Esophagus squamous epithelium (tissue), 5 donors: ENCODE results near the gene INIP. TPM values are rescaled to one million over a fixed set of nuclear protein-coding genes. Genes with fewer than 3 reads are reported as not detected.

Experiments used
- DNase-seq: peaks from one replicate; lab custom pipeline; 2025; lab: John Stamatoyannopoulos, UW
- H3K27ac ChIP-seq, 4 donors: fragments of 200-600 bp; sonication (generic); one replicate each; pipeline ENCODE4 v1.5.1; 2016 to 2019; ENCODE audit warnings: mild to moderate bottlenecking in 1 of 4
- H3K27me3 ChIP-seq, 4 donors: fragments of 200-600 bp; sonication (generic); 1 replicate in 3 of 4; 2 replicates in 1 of 4; pipeline versions ENCODE4 v1.5.1 to v1.6.0; 2017 to 2021; ENCODE audit warnings: antibody characterized with exemption in 1 of 4
- H3K36me3 ChIP-seq, 3 donors: fragments of 200-600 bp; sonication (generic); one replicate each; pipeline ENCODE4 v1.5.1; 2016 to 2019
- H3K4me1 ChIP-seq, 3 donors: fragments of 200-600 bp; sonication (generic); one replicate each; pipeline ENCODE4 v1.5.1; 2017 to 2019
- H3K4me3 ChIP-seq, 4 donors: fragments of 200-600 bp; sonication (generic); 1 replicate in 3 of 4; 2 replicates in 1 of 4; pipeline ENCODE4 v1.5.1; 2016 to 2019; ENCODE audit warnings: mild to moderate bottlenecking in 2 of 4, moderate library complexity in 1 of 4
- H3K9me3 ChIP-seq, 3 donors: fragments of 200-600 bp; sonication (generic); one replicate each; pipeline ENCODE4 v1.5.1; 2016 to 2019
- CTCF ChIP-seq, 6 experiments: fragments of 450-650 bp in 4 of 6; fragments of 200-600 bp in 2 of 6; sonication (generic) in 2 of 6; IDR thresholded peaks; one replicate each; pipeline ENCODE4 v1.5.1; 2016 to 2019; ENCODE audit warnings: antibody characterized with exemption in 6 of 6, mild to moderate bottlenecking in 4 of 6, moderate library complexity in 4 of 6
- POLR2A ChIP-seq, 4 donors: fragments of 450-650 bp; IDR thresholded peaks; one replicate each; pipeline ENCODE4 v1.6.1; 2017; ENCODE audit warnings: antibody characterized with exemption in 4 of 4, mild to moderate bottlenecking in 4 of 4, moderate library complexity in 3 of 4
- WGBS, 2 donors: methylation state at CpG; one replicate each; pipeline ENCODE4 v1.1.5; 2018; 5-methylcytosine and 5-hydroxymethylcytosine counted together
- intact Hi-C: fragments of 100-400 bp; cut with DNase I; formaldehyde crosslinking; loops from one replicate; pipeline ENCODE4 v1.15.0; 2022
- total RNA-seq, 4 donors: library from RNA; depleted of rRNA; stranded (reverse); fragments of >200 nt; gene quantifications; one replicate each; pipeline ENCODE4 v1.1.0, GENCODE V29; 2016
- donor health status: DM: yes; HTN: yes; CAD: no.

Gene INIP
- total RNA-seq, 4 donors from 2014 or later, result 8.1 to 14.9 (median 12.5) TPM

- H3K4me3 ChIP-seq, result no peak overlapping the region
- intact Hi-C loops, result no loop called here
- no peak for DNase-seq
- H3K36me3 ChIP-seq, result no peaks in the 10 kb centered on the region
- peaks cover 0 to 1% (median 0%) of the 10 kb centered on the region in 3 donors for H3K4me1 ChIP-seq
- TF ChIP-seq CTCF (IDR thresholded peaks at IDR 0.05) (no peak), POLR2A (IDR thresholded peaks at IDR 0.05) (no peak)
- no peaks in the 10 kb centered on the region for H3K27me3 ChIP-seq
- H3K27ac ChIP-seq, result no peak overlapping the region
- 87 to 94% methylated on average over 9 to 12 of the region's 13 CpGs for WGBS, 2 donors
- peaks cover 0 to 4% (median 0%) of the 10 kb centered on the region in 3 donors for H3K9me3 ChIP-seq
Measured at GRCh38 chr9:112762726-112763518, 45.0 kb upstream of the INIP start.

GRCh38 chr9:112761912-112762655 is 44.2 kb upstream of the INIP start:
- WGBS, 2 donors, result 90% methylated on average over 12 of the region's 12 CpGs

GRCh38 chr9:112760821-112761220 is 42.9 kb upstream of the INIP start:
- Histone ChIP-seq H3K9me3 (peaks cover 0 to 2% (median 0%) of the 10 kb centered on the region in 3 donors), H3K4me1 (peaks cover 0 to 21% (median 3%) of the 10 kb centered on the region in 3 donors), H3K27me3 (no peaks in the 10 kb centered on the region), H3K27ac (no peak overlapping the region), H3K4me3 (no peak overlapping the region), H3K36me3 (no peaks in the 10 kb centered on the region)
- WGBS, 2 donors, result 80 to 82% methylated on average over 8 of the region's 8 CpGs
- TF ChIP-seq POLR2A (IDR thresholded peaks at IDR 0.05) (no peak), CTCF (IDR thresholded peaks at IDR 0.05) (no peak)
- intact Hi-C loops, result no loop called here
- no peak for DNase-seq

More at GRCh38 chr9:112761912-112762655, 44.2 kb upstream of the INIP start:
- no peak for DNase-seq
- Histone ChIP-seq H3K4me3 (no peak overlapping the region), H3K4me1 (peaks cover 0 to 10% (median 0%) of the 10 kb centered on the region in 3 donors), H3K27me3 (no peaks in the 10 kb centered on the region), H3K36me3 (no peaks in the 10 kb centered on the region), H3K9me3 (peaks cover 0 to 4% (median 0%) of the 10 kb centered on the region in 3 donors), H3K27ac (no peak overlapping the region)
- intact Hi-C loops, result no loop called here
- TF ChIP-seq POLR2A (IDR thresholded peaks at IDR 0.05), result no peak
- no peak for TF ChIP-seq CTCF (IDR thresholded peaks at IDR 0.05)

DNA sequence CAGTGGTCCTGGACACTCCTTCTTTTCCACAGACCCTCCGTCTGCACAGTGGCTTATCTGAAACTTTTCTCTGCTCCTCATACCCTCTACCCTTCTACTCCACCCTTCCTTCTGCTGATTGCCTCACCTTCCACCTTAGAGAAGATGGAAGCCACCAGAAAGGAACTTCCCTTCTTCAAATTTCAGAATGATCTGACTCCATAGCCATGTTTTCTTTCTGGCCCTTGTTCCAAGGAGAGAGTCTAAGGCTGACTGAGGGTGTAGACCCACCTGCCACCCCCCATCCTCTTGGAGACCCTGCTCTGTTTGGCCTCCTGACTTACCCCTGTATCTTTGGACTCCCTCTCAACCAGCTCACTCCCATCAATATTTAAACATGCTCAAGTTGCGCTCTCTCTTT is 40.0 kb upstream of the INIP start:
- intact Hi-C loops, result no loop called here
- Histone ChIP-seq H3K4me1 (peaks cover 9 to 50% (median 32%) of the 10 kb centered on the region in 3 donors), H3K27me3 (no peaks in the 10 kb centered on the region), H3K4me3 (no peak overlapping the region), H3K27ac (no peak overlapping the region), H3K9me3 (no peaks in the 10 kb centered on the region), H3K36me3 (no peaks in the 10 kb centered on the region)
- DNase-seq, result no peak
- TF ChIP-seq POLR2A (IDR thresholded peaks at IDR 0.05), result no peak
- no peak for TF ChIP-seq CTCF (IDR thresholded peaks at IDR 0.05)
- WGBS, 2 donors, result 90 to 100% methylated on average over 2 of the region's 2 CpGs
